Right atrium auricular region (tissue), 2 donors: ENCODE measurements around the gene GLRA3. TPM values are rescaled to one million over a fixed set of nuclear protein-coding genes. Genes with fewer than 3 reads are reported as not detected.
"Not testable (repeated sequence)": the region's sequence is repeated elsewhere in the genome, so short reads cannot be mapped to it uniquely, and the experiment has no call there.

Experiments used
- DNase-seq: peaks from one replicate; pipeline ENCODE4 v3.0.0-alpha.2; 2019; ENCODE audit warnings: low spot score
- H3K27ac ChIP-seq, 2 donors: fragments of 200-600 bp; sonication (generic); 1 replicate in 1 of 2; 2 replicates in 1 of 2; pipeline ENCODE4 v1.5.1; 2016 to 2019
- H3K27me3 ChIP-seq, 2 donors: fragments of 200-600 bp; sonication (generic); one replicate each; pipeline versions ENCODE4 v1.5.1 to v1.6.0; 2017 to 2019
- H3K36me3 ChIP-seq: fragments of 200-600 bp; sonication (generic); one replicate; pipeline ENCODE4 v1.5.1; 2016
- H3K4me1 ChIP-seq, 2 donors: fragments of 200-600 bp; sonication (generic); one replicate each; pipeline versions ENCODE4 v1.5.1 to v1.6.0; 2017 to 2019
- H3K4me3 ChIP-seq, 2 donors: fragments of 200-600 bp; sonication (generic); 1 replicate in 1 of 2; 2 replicates in 1 of 2; pipeline ENCODE4 v1.5.1; 2017 to 2019; ENCODE audit warnings: mild to moderate bottlenecking in 1 of 2, moderate library complexity in 1 of 2
- H3K9me3 ChIP-seq, 2 donors: fragments of 200-600 bp; sonication (generic); one replicate each; pipeline ENCODE4 v1.5.1; 2019
- CTCF ChIP-seq, 2 donors: fragments of 200-600 bp; sonication (generic); IDR thresholded peaks; one replicate each; pipeline ENCODE4 v1.5.1; 2019; ENCODE audit warnings: antibody characterized with exemption in 2 of 2
- total RNA-seq, 2 donors: library from RNA; depleted of rRNA; stranded (reverse); fragments of >200 nt; gene quantifications; one replicate each; pipeline ENCODE4 v1.1.0, GENCODE V29; 2016

The GLRA3 gene
- total RNA-seq, 2 donors from 2014 or later: not detected

DNA sequence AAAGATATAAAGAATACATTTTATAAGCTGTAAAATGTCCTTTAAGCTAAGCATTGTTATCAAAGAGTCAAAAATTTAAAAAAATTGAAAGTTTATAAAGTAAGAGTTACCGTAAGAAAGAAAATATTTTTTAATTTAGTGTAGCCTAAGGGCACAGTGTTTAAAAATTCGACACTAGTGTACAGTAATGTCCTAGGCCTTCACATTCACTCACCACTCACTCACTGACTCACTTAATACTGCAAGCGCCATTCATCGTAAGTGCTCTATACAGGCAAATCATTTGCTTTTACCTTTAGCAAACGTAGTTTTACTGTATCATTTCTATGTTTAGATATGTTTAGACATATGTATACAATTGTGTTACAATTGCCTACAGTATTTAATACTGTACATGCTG lies 20.2 kb downstream of the GLRA3 start:
- TF ChIP-seq CTCF (IDR thresholded peaks at IDR 0.05): no peak
- no peak overlapping the region for H3K4me3 ChIP-seq
- H3K4me1 ChIP-seq: no peaks in the 10 kb centered on the region
- no peaks in the 10 kb centered on the region for H3K36me3 ChIP-seq
- DNase-seq: no peak
- H3K27ac ChIP-seq: no peak overlapping the region
- H3K27me3 ChIP-seq: no peaks in the 10 kb centered on the region
- H3K9me3 ChIP-seq: no peaks in the 10 kb centered on the region

GRCh38 chr4:174808119-174808518 lies 20.9 kb downstream of the GLRA3 start:
- TF ChIP-seq CTCF (IDR thresholded peaks at IDR 0.05): no peak
- Histone ChIP-seq H3K27me3 (no peaks in the 10 kb centered on the region), H3K4me1 (no peaks in the 10 kb centered on the region), H3K4me3 (no peak overlapping the region), H3K9me3 (no peaks in the 10 kb centered on the region), H3K36me3 (no peaks in the 10 kb centered on the region), H3K27ac (no peak overlapping the region)
- no peak for DNase-seq

- Histone ChIP-seq H3K9me3 (no peaks in the 10 kb centered on the region), H3K4me1 (no peaks in the 10 kb centered on the region), H3K36me3 (no peaks in the 10 kb centered on the region), H3K27me3 (no peaks in the 10 kb centered on the region), H3K27ac (no peak overlapping the region), H3K4me3 (no peak overlapping the region)
- no peak for TF ChIP-seq CTCF (IDR thresholded peaks at IDR 0.05)
- no peak for DNase-seq
Measured at GRCh38 chr4:174805746-174806145, 23.3 kb downstream of the GLRA3 start.

DNA sequence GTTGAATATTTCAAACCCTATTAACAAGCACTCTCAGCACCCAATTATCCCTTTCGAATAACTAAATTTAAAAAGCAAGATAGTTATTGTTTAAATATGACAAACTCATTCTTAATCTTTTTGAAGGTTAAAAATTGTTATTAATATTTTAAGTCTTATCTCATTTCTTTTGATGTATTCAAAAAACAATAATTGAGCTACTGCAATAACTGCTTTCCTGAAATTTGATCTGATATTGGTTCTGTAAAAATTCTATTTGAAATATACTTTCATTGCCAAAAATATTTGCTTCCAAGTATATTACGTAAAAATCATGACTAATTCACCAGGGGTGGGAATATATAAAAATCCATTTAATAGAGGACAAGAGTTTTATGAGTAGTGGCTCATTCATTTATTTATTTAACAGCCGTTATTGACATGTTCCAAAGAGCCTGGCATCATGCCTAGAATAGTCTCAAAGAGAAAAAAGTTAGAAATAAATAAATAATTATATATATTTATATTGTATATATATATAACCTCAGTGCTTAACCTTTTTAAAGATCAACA lies 34.4 kb downstream of the GLRA3 start:
- Histone ChIP-seq H3K9me3 (no peaks in the 10 kb centered on the region), H3K27me3 (no peaks in the 10 kb centered on the region), H3K4me1 (no peaks in the 10 kb centered on the region), H3K4me3 (no peak overlapping the region), H3K36me3 (no peaks in the 10 kb centered on the region), H3K27ac (no peak overlapping the region)
- TF ChIP-seq CTCF (IDR thresholded peaks at IDR 0.05): no peak
- DNase-seq: no peak

GRCh38 chr4:174789657-174790056 lies 39.4 kb downstream of the GLRA3 start:
- no peaks in the 10 kb centered on the region for H3K4me1 ChIP-seq
- H3K9me3 ChIP-seq: no peaks in the 10 kb centered on the region
- DNase-seq: no peak
- no peaks in the 10 kb centered on the region for H3K27me3 ChIP-seq
- no peak overlapping the region for H3K27ac ChIP-seq
- H3K4me3 ChIP-seq: no peak overlapping the region
- no peaks in the 10 kb centered on the region for H3K36me3 ChIP-seq
- TF ChIP-seq CTCF (IDR thresholded peaks at IDR 0.05): no peak

GRCh38 chr4:174778274-174778986 lies 50.6 kb downstream of the GLRA3 start:
- DNase-seq, H3K9me3 ChIP-seq, H3K27me3 ChIP-seq, H3K4me3 ChIP-seq, H3K27ac ChIP-seq, H3K4me1 ChIP-seq, H3K36me3 ChIP-seq: not testable (repeated sequence)
